Activated T-cell treated with anti-CD3 and anti-CD28 coated beads for 4 hours (primary cell): Measurements from ENCODE around the gene TNFSF9.
"Not testable (repeated sequence)": the region's sequence is repeated elsewhere in the genome, so short reads cannot be mapped to it uniquely, and the experiment has no call there.

Experiments
- DNase-seq: peaks from one replicate; pipeline ENCODE4 v3.0.0-alpha.2; 2020

The TNFSF9 gene

GRCh38 chr19:6577476-6578125 lies 46.8 kb downstream of the TNFSF9 start:
- DNase-seq = no peak

GRCh38 chr19:6579450-6580178 lies 48.8 kb downstream of the TNFSF9 start:
- DNase-seq = no peak

- DNase-seq = no peak
Measured at GRCh38 chr19:6580313-6580712, 49.5 kb downstream of the TNFSF9 start.

DNA sequence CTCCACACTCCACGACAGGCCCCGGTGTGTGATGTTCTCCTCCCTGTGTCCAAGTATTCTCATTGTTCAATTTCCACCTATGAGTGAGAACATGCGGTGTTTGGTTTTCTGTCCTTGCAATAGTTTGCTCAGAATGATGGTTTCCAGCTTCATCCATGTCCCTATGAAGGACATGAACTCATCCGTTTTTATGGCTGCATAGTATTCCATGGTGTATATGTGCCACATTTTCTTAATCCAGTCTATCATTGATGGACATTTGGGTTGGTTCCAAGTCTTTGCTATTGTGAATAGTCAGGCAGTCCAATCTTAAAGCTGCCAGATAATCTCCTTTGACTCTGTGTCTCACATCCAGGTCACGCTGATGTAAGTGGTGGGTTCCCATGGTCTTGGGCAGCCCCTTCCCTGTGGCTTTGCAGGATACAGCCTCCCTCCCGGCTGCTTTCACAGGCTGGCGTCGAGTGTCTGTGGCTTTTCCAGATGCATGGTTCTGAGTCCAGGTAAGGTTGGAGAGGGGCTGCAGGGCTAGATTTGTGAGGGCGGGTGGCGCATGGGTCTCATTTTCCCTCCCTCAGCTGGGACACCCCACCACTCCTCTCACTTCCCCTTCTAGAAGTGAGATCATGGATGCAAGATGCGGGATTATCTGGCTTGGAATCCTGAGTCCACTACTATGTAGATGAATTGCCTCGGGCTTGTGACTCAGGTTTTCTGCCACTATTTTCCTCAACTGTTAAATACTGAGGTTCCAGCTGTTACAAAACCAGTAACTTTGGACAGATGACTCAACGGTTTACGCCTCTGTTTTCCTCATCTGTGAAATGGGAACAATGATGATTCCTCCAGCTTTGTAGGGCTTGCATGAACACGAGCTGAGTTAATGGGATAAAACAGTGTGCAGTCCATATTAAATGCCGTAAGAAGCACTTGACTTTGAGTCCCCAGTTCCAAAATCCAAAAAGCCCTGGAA lies 52.0 kb downstream of the TNFSF9 start:
- DNase-seq = not testable (repeated sequence)
